Measurements from ENCODE around the gene OR5B21.

OR5B21 gene

GRCh38 chr11:58508005-58508404, at the start of gene OR5B21:
Gene OR5B21, minus strand, starts transcription at chr11:58508105. Its CDS starts 0 bp downstream, at chr11:58508105.
- DNase-seq: no peak

- no peak for DNase-seq
Observed at GRCh38 chr11:58549644-58550043, 41.7 kb upstream of the OR5B21 start.

DNA sequence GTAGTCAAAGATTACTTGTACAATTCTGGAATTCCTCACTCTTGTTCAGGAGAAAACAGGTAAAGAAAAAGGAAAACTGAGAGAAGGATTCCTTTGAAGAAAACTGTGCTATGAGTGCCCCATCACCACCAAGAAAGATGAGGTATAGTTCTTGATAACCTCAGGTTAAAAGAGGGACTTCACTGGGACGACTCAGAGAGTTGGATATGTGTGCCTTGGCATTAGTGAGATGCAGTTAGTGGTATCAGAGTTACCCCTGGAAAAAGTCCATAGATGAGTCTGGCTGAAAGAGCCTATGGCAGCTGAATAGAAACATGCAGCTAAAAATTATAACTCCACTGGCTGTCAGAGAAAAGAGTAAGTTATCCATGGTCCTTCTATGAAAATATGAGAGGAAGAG, 38.9 kb upstream of the OR5B21 start:
- DNase-seq: no peak

- DNase-seq: no peak
Observed at GRCh38 chr11:58531865-58532341, 24.0 kb upstream of the OR5B21 start.

GRCh38 chr11:58530236-58530635, 22.3 kb upstream of the OR5B21 start:
- DNase-seq: no peak

DNA sequence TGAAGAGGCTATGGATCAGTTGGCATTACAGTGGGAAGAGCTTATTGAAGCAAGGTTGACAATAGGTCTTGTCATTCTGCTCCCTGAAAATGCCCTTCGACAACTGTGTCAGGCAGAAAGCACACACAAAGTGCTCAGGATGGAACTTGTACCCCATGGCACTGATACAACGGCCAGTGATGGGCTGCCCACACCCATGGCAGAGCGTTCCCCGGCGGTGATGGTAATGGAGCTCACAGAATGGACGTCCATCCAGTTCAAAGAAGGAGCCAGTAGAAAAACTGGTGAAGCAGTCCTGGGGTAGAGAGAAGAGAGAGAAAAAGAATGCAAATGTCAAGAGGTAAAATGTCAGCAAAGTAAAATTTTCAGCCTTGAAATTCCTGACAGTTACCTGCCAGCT, 19.5 kb upstream of the OR5B21 start:
- no peak for DNase-seq

GRCh38 chr11:58526721-58527120, 18.8 kb upstream of the OR5B21 start:
- no peak for DNase-seq

- peak in 11 of 58 donors; percentile 4 to 61 (median 23) for DNase-seq
Observed at GRCh38 chr11:58525037-58525614, 17.2 kb upstream of the OR5B21 start.

DNA sequence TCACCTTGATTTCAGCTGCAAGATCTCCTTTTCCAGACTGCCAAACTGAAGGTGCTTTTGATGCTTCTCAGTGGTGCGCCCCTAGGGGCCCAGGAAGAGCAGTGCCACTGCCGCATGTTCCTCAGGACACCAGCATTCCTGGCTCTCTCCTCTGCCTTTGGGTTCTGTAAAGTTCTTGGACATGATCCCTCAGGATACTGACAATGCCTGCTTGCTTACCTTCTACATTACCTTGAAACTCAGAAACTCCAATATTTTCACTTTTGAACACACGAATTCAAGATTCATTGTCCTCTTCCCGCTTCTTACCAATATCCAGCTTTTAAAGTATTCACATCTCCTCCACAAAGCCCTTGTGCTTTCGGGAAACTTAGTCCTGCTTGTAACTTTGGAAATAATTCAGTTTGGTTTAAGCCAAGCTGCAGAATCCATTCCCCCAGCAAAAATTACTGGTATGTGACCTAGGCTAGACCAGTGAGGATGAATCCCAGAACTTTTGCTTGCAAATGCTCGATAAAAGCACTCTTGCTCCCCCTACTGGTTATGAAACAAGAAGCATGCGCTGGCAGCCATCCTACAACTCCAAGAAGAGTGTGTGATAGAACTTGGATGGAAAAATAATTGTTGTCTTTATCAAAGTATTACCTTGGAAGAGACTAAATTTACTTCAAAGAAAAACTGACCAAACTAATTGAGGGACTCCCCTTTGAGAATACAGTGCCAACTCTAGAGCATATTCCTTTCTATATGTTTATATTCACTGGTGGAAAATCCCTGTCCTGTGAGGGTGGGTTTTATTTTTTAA, 16.5 kb upstream of the OR5B21 start:
- peak in 41 of 58 donors; percentile 3 to 72 (median 32) for DNase-seq

DNA sequence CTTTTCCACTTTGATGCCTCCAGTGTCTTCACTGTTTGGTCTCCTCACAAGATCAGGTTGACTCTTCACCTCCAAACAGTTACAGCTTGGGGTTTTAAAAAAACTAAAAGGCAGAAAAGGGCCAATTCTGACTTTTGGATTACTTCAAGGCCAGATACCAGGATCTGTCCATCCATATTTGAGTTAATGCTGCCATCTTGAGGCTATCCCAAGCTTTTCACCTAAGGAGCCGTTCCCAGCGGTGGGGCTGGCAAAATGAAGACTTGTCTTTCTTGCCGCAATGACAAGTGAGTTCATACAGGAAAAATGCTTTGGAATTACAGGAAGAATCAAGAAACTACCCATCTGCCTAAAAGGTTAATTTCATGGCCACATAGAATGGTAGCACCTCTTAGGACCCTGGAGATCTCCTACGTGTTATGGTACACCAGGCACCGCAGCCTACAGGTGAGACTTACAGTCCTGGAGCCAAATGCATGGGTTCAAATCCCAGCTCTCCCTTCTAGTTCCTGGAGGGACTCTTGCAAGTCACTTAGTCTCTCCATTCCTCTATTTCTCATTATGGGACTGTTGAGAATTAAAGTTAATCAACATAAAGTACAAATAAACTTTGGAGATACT, 6.0 kb upstream of the OR5B21 start:
- peak in 30 of 58 donors; percentile 3 to 71 (median 18) for DNase-seq

GRCh38 chr11:58511636-58512035, 3.7 kb upstream of the OR5B21 start:
- no peak for DNase-seq

GRCh38 chr11:58509748-58510147, 1.8 kb upstream of the OR5B21 start:
- DNase-seq: no peak

GRCh38 chr11:58508814-58509213, 909 bp upstream of the OR5B21 start:
- DNase-seq: no peak

- no peak for DNase-seq
Observed at GRCh38 chr11:58507355-58507754, 550 bp downstream of the OR5B21 start.

DNA sequence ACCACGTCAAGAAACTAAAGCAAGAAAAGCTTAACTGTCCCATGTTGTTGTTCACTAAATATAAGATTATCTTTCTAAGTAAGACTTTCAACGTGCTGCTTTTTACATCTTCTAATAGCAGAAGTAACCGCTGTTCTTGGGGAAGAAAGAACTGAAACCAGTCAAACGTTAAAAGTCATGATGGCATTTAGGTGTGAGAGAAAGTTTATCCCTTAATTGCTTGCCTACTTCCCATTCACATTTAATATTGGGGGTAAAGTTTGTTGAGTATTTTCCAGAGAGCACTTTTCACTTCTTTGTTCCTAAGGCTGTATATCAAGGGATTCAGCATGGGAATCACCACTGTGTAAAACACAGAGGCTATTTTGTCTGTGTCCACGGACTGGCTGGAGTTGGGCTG, 970 bp downstream of the OR5B21 start:
- no peak for DNase-seq

DNA sequence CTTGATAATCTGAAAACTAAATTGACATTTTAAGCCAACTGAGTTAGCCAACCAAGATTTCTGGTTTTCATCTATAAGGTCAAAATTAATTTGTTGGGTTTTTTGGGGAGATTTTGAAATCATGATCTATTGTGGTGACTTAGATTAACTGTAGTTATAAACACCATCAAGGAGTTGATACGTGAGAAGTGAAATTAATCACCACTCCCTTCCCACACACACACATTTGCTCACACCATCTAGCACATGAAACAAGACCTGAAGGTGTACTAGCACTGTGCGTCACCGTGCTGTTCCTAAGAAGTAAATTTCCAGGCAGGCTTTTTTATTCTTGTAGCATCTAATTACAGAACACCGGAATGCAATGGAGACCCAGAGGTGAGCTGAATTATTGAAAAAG, 2.1 kb downstream of the OR5B21 start:
- no peak for DNase-seq

GRCh38 chr11:58504232-58504631, 3.7 kb downstream of the OR5B21 start:
- no peak for DNase-seq

GRCh38 chr11:58503361-58503856, 4.5 kb downstream of the OR5B21 start:
- DNase-seq: no peak

DNA sequence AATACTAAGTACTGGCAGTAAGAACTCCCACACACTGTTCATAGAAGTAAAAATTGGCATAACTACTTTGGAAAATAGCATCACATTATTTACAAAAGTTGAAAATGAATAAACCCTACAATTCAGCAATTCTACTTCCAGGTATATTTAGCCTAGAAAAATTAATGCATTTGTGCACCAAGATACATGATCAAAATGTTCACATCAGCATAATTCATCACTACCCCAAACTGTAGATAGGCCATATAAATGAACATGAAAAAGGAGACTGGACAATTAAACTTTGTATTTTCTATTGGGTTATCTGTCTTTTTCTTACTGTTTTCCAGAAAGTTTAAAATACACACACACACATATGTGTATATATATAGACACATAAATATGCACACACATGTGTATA, 5.9 kb downstream of the OR5B21 start:
- DNase-seq: no peak

GRCh38 chr11:58498464-58498863, 9.4 kb downstream of the OR5B21 start:
- no peak for DNase-seq

DNA sequence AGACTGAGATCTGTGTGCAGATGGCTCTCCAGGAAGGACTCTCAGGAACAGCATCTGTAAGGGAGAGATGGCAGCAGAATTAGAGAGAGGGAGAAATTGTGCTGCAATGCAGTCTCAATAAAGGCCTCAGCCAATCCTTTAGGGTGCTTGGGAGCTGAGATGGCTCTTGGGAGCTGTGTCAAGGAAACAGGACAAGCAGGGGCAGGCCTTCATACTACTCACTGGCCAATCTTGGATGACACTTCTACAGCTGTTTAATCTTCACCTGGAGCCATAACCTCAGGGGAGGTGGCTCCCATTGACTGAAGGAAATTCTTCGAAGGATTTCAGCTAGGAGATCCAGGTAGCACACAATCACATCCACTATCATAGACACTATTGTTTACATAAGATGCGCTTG, 10.0 kb downstream of the OR5B21 start:
- DNase-seq: no peak

- DNase-seq: peak in 17 of 58 donors; percentile 1 to 67 (median 3)
Observed at GRCh38 chr11:58495906-58496305, 12.0 kb downstream of the OR5B21 start.
